ENCODE measurements around the gene STUM.
"Not testable (repeated sequence)": the region's sequence is repeated elsewhere in the genome, so short reads cannot be mapped to it uniquely, and the experiment has no call there.

STUM gene

DNA sequence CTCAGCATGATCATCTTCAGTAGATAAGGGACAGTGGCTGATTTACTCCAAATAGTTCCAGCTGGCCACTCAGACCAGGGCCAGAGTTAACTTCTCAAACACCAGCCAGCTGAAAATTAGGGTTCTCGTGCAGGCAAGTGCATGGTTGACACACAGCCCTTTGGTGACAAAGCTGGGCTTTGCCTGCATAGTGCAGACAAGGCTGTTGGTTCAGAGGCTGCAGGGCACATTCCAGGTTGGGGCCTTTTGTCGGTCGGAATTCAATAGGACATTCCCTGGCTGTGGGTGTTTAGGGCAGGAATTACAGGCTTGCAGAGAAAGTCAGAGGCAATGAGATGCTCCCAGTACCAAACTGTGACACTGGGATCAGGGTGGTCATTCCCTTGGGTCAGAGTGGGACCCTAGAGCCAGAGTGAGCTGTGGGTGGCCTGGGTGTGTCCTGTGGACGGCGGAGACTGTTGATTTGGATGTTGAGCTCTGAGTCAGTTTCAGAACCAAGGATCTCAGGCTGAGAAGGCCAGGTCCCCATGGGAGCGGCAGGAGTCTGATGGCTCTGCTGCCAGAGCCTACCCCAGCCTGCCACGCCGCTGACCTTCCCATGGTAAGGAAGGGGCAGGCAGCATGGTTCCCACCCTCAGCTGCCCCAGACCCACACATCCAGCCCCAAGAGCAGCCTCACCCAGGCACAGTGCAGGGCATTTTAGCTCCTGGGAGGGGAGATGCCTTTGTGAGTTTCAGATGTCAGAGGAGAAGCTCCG is 56.2 kb downstream of the STUM start:
- DNase-seq (ENCODE audit: low read depth, low spot score) = no peak

DNA sequence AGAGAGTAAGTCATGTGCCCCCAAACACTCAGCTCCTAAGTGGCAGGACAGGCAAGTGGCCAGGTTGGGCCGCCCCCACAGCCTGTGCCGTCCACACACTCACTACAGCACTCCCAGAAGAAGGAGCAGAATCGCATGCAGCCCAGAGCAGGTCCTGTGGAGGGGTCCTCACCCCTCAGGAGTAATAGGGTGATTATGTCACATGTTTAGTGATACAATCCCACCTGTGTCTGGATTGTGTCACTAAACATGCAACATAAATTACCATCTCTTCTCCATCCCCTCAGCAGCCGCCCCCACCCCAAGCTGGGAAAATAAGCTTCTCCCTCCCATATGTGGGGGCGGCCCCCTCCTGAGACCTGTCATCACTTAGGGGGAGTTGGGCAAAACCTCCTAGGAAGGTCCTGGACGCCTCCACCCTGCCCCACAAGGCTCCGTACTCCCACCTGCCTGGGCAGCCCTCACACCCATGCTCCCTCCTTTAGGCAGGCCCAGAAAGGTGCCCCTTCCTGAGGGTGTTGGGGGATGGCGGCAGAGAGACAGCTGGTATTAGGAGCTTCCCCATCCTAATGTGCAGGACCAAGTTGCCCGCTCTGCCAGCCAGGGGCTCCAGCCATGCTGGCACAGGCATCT is 56.9 kb downstream of the STUM start:
- DNase-seq (ENCODE audit: low read depth, low spot score) = no peak

DNA sequence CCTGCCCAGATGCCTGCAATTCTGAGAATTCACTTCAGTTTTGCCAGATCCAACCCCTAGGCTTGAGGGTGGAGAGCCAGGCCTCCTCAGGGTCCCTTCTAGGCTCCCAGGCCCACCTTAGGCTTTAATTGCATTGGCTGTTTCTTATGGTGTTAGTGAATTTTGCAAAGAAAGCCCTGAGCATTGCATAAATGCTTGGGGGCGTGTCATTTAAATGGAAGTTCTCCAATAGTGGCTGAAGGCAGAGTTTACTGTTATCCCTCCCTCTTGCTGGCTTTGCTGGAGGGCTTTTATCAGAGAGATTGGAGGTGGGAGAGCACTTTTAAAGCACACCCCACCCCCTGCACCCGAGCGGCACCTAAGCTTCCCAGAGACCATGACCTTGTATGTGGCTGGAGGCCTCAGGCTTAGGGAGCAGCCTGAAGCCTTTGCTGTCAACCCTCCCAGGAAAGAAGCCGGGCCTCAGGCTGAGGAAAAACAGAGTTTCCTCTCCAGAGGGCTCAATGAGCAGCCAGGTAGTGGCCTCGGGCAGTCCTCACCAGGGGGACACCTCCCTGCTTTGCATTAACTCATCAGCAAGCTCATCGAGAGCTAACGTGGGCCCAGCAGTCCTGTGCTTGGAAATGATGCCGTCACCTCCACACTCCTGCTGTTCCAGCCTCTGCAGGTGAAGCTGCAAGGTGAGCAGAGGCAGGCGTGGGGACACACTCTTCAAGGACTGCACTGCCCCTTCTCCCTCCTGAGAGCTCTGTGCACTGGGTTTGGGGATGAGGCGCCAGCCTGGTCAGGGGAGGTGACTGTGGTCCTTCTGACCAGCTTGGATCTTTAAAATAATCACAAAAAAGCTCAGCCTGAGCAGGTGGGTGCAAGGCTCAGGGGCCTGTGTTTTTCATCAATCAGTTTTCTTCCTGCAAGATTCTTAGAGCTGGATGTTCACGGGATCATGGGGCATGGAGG is 58.0 kb downstream of the STUM start:
- no peak for DNase-seq (ENCODE audit: low read depth, low spot score)

GRCh38 chr1:226607268-226607660 is 58.7 kb downstream of the STUM start:
- DNase-seq (ENCODE audit: low read depth, low spot score) = no peak

DNA sequence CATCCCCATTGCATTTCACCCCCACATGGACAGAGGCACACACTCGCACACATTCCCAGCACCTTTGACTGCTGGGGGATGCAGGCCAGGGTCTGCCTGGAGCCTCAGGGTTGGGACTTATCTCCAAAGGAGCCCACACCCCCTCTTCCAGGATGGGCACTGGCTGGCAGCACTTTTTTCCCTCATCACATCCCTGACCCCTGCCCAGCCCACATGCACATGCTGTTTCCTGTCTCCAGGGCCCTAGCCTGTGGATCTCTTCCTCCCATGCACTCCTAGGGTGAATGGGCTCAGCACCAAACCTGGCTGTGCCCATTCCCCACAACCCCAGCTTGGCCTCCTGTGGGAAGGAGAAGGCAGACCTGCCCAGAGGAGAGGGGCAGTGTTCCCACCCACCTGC is 59.3 kb downstream of the STUM start:
- no peak for DNase-seq (ENCODE audit: low read depth, low spot score)

GRCh38 chr1:226608699-226609505 is 60.3 kb downstream of the STUM start:
- DNase-seq (ENCODE audit: low read depth, low spot score) = no peak

DNA sequence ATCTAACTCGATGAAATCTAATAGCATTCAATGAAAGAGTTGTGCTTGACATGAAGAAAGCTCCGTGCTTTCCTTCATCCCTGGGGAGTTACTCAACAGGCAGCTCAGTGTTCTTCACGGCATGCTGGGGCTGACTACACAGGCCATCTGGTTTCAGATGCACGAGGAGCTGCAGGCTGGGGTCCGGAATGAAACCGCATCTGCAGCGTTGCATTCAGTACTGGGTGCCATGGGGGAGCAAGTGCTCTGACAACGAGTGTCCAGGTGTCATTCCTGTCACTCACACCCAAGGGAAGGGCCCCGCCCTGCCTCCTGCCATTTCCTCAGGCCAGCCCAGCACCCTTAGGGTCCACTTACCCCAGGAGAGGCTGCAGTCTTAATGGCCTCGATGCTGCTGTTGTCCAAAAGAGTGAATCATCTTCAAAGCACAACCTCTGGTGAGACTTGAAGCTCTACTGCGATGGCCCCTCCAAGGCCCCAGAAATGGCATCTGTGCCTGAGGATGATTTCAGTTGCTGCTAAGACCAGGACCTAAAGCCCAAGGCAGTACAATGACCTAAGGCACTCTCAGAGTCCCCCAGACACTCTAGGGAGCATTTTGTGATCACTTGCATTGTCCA is 61.4 kb downstream of the STUM start:
- no peak for DNase-seq (ENCODE audit: low read depth, low spot score)

- DNase-seq (ENCODE audit: low read depth, low spot score) = no peak
Observed at GRCh38 chr1:226610671-226611070, 62.1 kb downstream of the STUM start.

- DNase-seq (ENCODE audit: low read depth, low spot score) = no peak
Observed at GRCh38 chr1:226611301-226611700, 62.7 kb downstream of the STUM start.

- not testable (repeated sequence) for DNase-seq (ENCODE audit: low read depth, low spot score)
Observed at GRCh38 chr1:226611980-226612379, 63.4 kb downstream of the STUM start.

GRCh38 chr1:226615876-226616275 is 67.3 kb downstream of the STUM start:
- DNase-seq (ENCODE audit: low read depth, low spot score) = no peak

DNA sequence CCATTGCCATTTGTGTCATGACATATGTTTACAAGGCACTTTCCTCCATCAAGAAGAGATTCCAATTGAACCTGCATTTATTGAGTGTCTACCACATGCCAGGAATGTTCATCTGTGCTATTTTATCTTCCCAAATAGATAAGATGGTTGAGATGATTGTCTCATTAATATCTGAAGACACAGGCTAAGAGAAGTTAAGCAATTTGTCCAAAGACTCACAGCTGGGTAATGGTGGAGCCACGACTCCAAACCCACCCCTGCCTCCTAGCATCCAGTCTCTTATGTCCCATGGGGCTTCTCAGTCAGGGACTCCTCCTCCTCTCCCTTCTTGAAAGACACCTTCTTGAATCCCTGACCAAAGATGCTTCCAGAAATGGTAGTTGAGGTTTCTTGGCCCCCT is 68.1 kb downstream of the STUM start:
- DNase-seq (ENCODE audit: low read depth, low spot score) = no peak

GRCh38 chr1:226617109-226617508 is 68.5 kb downstream of the STUM start:
- no peak for DNase-seq (ENCODE audit: low read depth, low spot score)

DNA sequence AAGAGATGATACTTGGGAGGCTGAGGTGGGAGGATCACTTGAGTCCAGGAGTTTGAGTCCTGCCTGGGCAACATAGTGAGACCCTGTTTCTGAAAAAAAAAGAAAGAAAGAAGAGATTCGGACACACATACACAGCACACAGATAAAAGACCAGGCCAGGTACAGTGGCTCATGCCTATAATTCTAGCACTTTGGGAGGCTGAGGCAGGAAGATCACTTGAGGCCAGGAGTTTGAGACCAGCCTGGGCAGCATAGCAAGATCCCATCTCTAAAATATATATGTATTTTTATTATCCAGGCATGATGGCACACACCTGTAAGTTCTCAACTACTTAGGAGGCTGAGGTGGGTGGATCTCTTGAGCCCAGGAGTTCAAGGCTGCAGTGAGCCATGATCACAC is 69.2 kb downstream of the STUM start:
- DNase-seq (ENCODE audit: low read depth, low spot score) = not testable (repeated sequence)

DNA sequence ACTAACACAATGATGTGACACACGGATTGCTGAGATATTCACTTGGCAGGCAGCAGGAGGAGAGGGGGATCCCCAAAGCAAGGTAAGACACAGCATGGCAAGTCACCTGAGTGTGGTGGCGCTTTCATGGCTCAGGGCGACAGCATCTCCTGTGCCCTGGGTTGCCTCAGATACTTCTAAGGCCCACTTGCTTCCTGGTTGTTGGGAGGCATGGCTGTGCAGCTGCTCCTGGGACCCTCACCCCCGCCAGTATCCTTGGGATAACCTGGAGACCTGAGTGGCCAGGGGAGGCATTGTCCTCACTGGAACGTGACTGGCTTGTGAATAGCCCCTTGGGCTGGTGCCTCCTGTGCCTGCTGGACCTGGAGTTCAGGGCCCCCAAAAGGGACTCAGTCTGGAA is 69.8 kb downstream of the STUM start:
- no peak for DNase-seq (ENCODE audit: low read depth, low spot score)

DNA sequence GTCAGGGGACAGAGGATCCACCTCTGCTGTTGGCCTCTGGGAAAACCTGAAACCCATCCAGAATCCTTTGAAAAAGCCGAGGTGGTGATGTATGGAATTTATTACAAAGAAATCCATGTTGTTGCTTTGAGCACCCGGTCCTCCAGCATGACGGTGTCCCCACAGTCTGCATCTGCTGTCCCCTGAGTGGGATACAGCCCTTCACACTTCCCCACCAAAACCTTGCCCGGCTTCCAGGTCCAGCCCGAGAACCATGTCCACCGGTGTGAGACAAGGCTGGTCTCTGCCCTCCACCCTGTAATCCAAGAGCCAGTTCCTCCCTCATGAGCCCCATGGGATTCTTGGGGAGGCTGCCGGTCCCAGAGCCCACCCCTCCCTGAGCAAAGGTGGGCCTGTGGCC is 70.5 kb downstream of the STUM start:
- no peak for DNase-seq (ENCODE audit: low read depth, low spot score)

DNA sequence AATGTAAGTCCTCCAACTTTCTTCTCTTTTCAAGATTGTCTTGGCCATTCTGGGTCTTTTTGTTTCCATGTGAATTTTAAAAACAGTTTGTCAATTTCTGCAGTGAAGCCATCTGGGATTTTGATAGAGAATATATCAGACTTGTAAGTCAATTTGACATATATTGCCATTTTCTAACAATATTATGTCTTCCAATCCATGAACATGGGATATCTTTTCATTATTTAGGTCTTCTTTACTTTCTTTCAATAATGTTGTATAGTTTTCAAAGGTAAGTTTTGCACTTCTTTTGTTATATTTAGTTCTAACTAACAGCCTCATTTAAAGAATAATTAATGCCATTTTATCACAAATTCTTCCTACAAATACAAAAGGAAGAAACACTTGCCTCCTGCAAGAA is 73.4 kb downstream of the STUM start:
- no peak for DNase-seq (ENCODE audit: low read depth, low spot score)

DNA sequence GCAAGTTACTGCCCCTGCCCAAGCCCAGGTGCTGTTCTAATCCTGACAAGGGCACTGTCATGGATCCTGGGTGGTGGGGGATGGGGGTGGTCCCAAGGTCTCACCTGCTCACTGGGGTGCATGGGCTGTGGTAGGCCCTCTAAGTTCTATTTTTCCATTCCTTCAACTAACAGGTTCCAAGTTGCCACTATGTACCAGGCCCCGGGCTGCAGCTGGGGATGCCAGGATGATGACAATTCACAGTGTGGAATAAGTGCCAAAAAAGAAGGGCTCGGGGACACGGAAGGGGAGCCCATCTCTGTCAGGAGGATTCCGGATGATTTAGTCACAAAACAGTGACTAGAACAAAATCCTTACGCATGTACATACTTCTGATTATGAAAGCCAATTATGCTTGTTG is 76.0 kb downstream of the STUM start:
- no peak for DNase-seq (ENCODE audit: low read depth, low spot score)

DNA sequence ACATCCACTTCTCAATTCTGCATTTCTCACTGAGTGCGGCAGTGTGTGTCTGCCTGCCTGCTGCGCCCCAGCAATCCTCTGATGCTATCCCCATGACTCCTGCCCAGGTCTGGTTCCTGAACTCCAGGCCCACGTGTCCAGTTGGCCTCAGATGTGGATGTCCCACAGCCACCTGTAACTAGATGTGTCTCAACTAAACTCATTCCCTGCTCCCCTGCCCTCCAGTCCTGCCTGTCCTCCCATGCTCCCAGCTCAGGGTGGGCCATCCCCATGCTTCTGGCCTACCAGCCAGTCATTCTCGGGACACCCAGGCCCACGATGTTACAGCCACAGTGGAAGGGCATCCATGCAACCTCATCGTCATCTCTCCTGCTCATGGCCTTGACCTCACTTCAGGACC is 76.8 kb downstream of the STUM start:
- no peak for DNase-seq (ENCODE audit: low read depth, low spot score)

DNA sequence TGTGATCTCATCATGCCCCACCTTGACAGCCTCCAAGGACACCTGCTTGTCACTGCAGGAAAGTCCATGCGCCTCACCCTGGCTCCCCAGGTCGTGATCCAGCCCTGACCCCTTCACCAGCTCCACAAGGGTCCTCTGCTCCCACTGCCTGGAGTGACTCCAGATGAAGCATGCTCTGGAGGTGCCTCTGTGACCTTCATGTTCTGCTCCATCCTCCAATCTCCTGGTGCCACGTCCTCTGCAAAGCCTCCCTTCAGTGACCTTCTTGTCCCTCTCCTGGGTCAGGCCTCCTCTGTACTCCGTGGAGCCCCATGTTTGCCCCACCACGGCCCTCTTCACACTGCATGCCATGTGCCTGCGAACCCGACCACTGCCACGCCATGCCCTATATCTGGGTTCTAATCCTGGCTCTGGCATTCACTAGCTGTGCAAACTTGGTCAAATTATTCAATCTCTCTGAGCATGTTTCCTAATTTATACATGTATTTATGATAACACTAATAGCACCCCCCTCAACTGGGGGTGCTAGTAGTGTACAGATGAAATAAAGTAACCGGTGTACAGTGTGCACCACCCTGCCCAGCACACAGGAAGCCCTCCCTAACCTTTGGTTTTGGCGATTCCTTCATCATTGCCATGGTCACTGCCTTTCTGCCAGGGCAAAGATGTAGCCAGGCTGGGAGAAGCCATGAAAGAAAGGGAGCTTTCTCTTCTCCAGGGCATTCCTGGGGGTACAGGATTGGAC is 77.4 kb downstream of the STUM start:
- no peak for DNase-seq (ENCODE audit: low read depth, low spot score)

Measured in brain pericyte (primary cell).